SW 1271 (cell line): ENCODE results near the gene CBX4.
A peak's percentile ranks its signal among the peaks of the same experiment; 100 is the strongest.

Experiments
- DNase-seq, 2 experiments: peaks; one replicate each; lab custom pipeline; 2025; lab: John Stamatoyannopoulos, UW

Gene CBX4

GRCh38 chr17:79841369-79842135 lies 2.3 kb upstream of the CBX4 start:
- DNase-seq, result no peak

- no peak for DNase-seq
These were observed 1.7 kb upstream of the CBX4 start for GRCh38 chr17:79840989-79841286.

GRCh38 chr17:79840269-79840988 lies 1.2 kb upstream of the CBX4 start:
- no peak for DNase-seq

GRCh38 chr17:79838522-79839274 lies 542 bp downstream of the CBX4 start:
- peak in 1 of 2 experiments; percentile 59 for DNase-seq

- DNase-seq, result no peak
These were observed 1.2 kb downstream of the CBX4 start for GRCh38 chr17:79837888-79838521.

- DNase-seq, result peak in 1 of 2 experiments; percentile 53
These were observed 2.0 kb downstream of the CBX4 start for GRCh38 chr17:79836972-79837887.

GRCh38 chr17:79836510-79836971 lies 2.7 kb downstream of the CBX4 start:
- no peak for DNase-seq

GRCh38 chr17:79835953-79836509 lies 3.2 kb downstream of the CBX4 start:
- DNase-seq, result no peak

GRCh38 chr17:79835470-79835899 lies 3.8 kb downstream of the CBX4 start:
- DNase-seq, result no peak

GRCh38 chr17:79834565-79835469 lies 4.4 kb downstream of the CBX4 start:
- no peak for DNase-seq

GRCh38 chr17:79833744-79834564 lies 5.3 kb downstream of the CBX4 start:
- no peak for DNase-seq

GRCh38 chr17:79833110-79833450 lies 6.2 kb downstream of the CBX4 start:
- no peak for DNase-seq

GRCh38 chr17:79832218-79833109 lies 6.8 kb downstream of the CBX4 start:
- DNase-seq, result no peak

- DNase-seq, result no peak
These were observed 7.7 kb downstream of the CBX4 start for GRCh38 chr17:79831265-79832217.

GRCh38 chr17:79830763-79831264 lies 8.4 kb downstream of the CBX4 start:
- DNase-seq, result no peak

GRCh38 chr17:79830303-79830702 lies 8.9 kb downstream of the CBX4 start:
- no peak for DNase-seq

- DNase-seq, result no peak
These were observed 9.8 kb downstream of the CBX4 start for GRCh38 chr17:79829457-79829856.
